ENCODE data around the gene ZNF326. TPM values are rescaled to one million over a fixed set of nuclear protein-coding genes. Genes with fewer than 3 reads are reported as not detected.
A peak's percentile ranks its signal among the peaks of the same experiment; 100 is the strongest.

Gene ZNF326
- total and polyA plus RNA-seq, 2 of the 8 experiments (the other 6 are each of a cell fraction or from before 2014, with no cell fraction given) = 12.2 to 30.6 TPM

GRCh38 chr1:89958851-89959654, 35.9 kb upstream of the ZNF326 start:
- no peak overlapping the region for H3K56ac ChIP-seq (replicated peaks; ENCODE audit: insufficient read length, low read depth, low read length)
- H3K9ac ChIP-seq (replicated peaks in 1 of 4; ENCODE audit: extremely low read depth in 1 of 4, low read depth in 3 of 4, low read length in 3 of 4) = no peak overlapping the region
- FAIRE-seq (no peak), DNase-seq (ENCODE audit: low read depth in 1 of 2, low spot score in 2 of 2) (no peak)
- no peak overlapping the region for H3K18ac ChIP-seq (ENCODE audit: extremely low read depth, low read length)
- H4K91ac ChIP-seq (replicated peaks; ENCODE audit: insufficient read length, low read length) = no peak overlapping the region
- H3K14ac ChIP-seq (ENCODE audit: insufficient read length) = no peak overlapping the region
- H4K8ac ChIP-seq (ENCODE audit: extremely low read depth, insufficient read depth, low read length) = no peak overlapping the region
- no peak overlapping the region for H2BK12ac ChIP-seq (ENCODE audit: low read depth, low read length)
- no peaks in the 10 kb centered on the region for H4K20me1 ChIP-seq (replicated peaks in 1 of 2; ENCODE audit: control insufficient read depth in 1 of 2, insufficient read depth in 2 of 2, low read length in 2 of 2)
- H2AFZ ChIP-seq (ENCODE audit: low read length) = no peak overlapping the region
- H3K4me3 ChIP-seq (ENCODE audit: extremely low read depth in 1 of 4, insufficient read depth in 2 of 4, low read depth in 3 of 4, low read length in 4 of 4) = no peak overlapping the region
- no peaks in the 10 kb centered on the region for H3K23me2 ChIP-seq (ENCODE audit: low read depth, low read length)
- H3K79me2 ChIP-seq (ENCODE audit: control insufficient read depth in 1 of 2, insufficient read depth in 2 of 2, low read length in 2 of 2) = no peaks in the 10 kb centered on the region
- no peak overlapping the region for H3K4me2 ChIP-seq (ENCODE audit: insufficient read depth in 1 of 2, low read depth in 2 of 2, low read length in 2 of 2)
- peaks cover 0 to 3% of the 10 kb centered on the region in 2 experiments; a peak in 2 of 4 replicates for H3K9me3 ChIP-seq (ENCODE audit: insufficient read depth in 2 of 2, low read depth in 1 of 2, low read length in 1 of 2)
- no peak overlapping the region for H4K5ac ChIP-seq (ENCODE audit: insufficient read length, low read depth, low read length)
- no peak overlapping the region for H2BK15ac ChIP-seq (ENCODE audit: low read length)
- TF ChIP-seq HDAC6 (IDR thresholded peaks at IDR 0.05; ENCODE audit: low read depth, low read length) (no peak), USF2 (IDR thresholded peaks at IDR 0.05; ENCODE audit: low read length) (no peak), MAX (IDR thresholded peaks at IDR 0.05) (no peak), CBX5 (IDR thresholded peaks at IDR 0.05; ENCODE audit: low read depth, low read length) (no peak), JUND (IDR thresholded peaks at IDR 0.05; ENCODE audit: low read length) (no peak), SRF (IDR thresholded peaks at IDR 0.05; ENCODE audit: low read depth, low read length) (no peak), CBX8 (IDR thresholded peaks at IDR 0.05; ENCODE audit: borderline replicate concordance, low read depth, low read length) (no peak), POLR2A (IDR thresholded peaks at IDR 0.05; ENCODE audit: control extremely low read depth in 1 of 2, low read depth in 2 of 2, low read length in 2 of 2) (no peak), RBBP5 (IDR thresholded peaks at IDR 0.05; ENCODE audit: borderline replicate concordance, low read depth, low read length) (no peak), POLR2AphosphoS5 (IDR thresholded peaks at IDR 0.05; ENCODE audit: low read depth, low read length) (no peak), CHD2 (IDR thresholded peaks at IDR 0.05; ENCODE audit: low read length) (no peak)
- H3K23ac ChIP-seq (ENCODE audit: insufficient read length) = no peak overlapping the region
- H3K27ac ChIP-seq (ENCODE audit: low read depth, low read length) = no peak overlapping the region
- H3K4me1 ChIP-seq (replicated peaks in 1 of 4; ENCODE audit: control insufficient read depth in 3 of 4, insufficient read depth in 4 of 4, low read length in 3 of 4) = peaks cover 0 to 4% (median 3%) of the 10 kb centered on the region in 4 experiments; a peak in 4 of 7 replicates
- no peak overlapping the region for H2BK5ac ChIP-seq (ENCODE audit: low read depth, low read length)
- no peak overlapping the region for H2BK20ac ChIP-seq (ENCODE audit: low read length)
- POLR2A ChIA-PET (ENCODE audit: partially characterized antibody) = interaction anchor here (0.7 kb wide), 1 partner anchor 13 kb away, joined by 3 read pairs; no protein-coding TSS in a partner anchor
- no peaks in the 10 kb centered on the region for H3K79me1 ChIP-seq (ENCODE audit: low read depth, low read length)
- H3K27me3 ChIP-seq (replicated peaks in 1 of 4; ENCODE audit: control insufficient read depth in 3 of 4, extremely low read depth in 1 of 4, insufficient read depth in 3 of 4, low read length in 3 of 4) = no peaks in the 10 kb centered on the region
- H2BK120ac ChIP-seq (replicated peaks; ENCODE audit: low read depth, low read length) = no peak overlapping the region
- CTCF ChIA-PET (ENCODE audit: partially characterized antibody) = interaction anchor here (0.8 to 1.6 kb wide), 2 partner anchors 12 to 42 kb away, joined by 3 read pairs; no protein-coding TSS in a partner anchor
- no peaks in the 10 kb centered on the region for H3K36me3 ChIP-seq (ENCODE audit: control insufficient read depth in 2 of 4, insufficient read depth in 4 of 4, low read length in 3 of 4)
- peak overlapping the region; percentile 40 for H3K4ac ChIP-seq (replicated peaks; ENCODE audit: insufficient read length, low read depth, low read length)
- H2AK5ac ChIP-seq (ENCODE audit: low read depth, low read length) = no peak overlapping the region
- 91% methylated on average over 7 of the region's 7 CpGs; no CpG with 5 or more reads in 1 of the 2 experiments for WGBS, 2 experiments (ENCODE audit: extremely low coverage in 1 of 2, insufficient coverage in 1 of 2, insufficient read length in 1 of 2, insufficient replicate concordance in 2 of 2, low coverage in 1 of 2, low lambda C conversion rate in 2 of 2, missing lambda C conversion rate in 1 of 2)

All from H1 (cell line).